GM19193 (cell line): Measurements from ENCODE around the gene ARL14EP.

Source experiments
- POLR2A ChIP-seq: IDR thresholded peaks from 4 replicates; pipeline ENCODE4 v1.6.1; 2011; ENCODE audit not compliant: insufficient read depth, insufficient read length; ENCODE audit errors: extremely low read depth

The ARL14EP gene

GRCh38 chr11:30322826-30323710, at the start of gene ARL14EP:
Gene ARL14EP, plus strand, starts transcription at chr11:30323104. Its CDS starts 7,845 bp downstream, at chr11:30330949.
- TF ChIP-seq POLR2A = peak; percentile 90

GRCh38 chr11:30277176-30277575, 45.7 kb upstream of the ARL14EP start:
- no peak for TF ChIP-seq POLR2A

GRCh38 chr11:30279796-30280195, 43.1 kb upstream of the ARL14EP start:
- no peak for TF ChIP-seq POLR2A

- TF ChIP-seq POLR2A = no peak
These were observed 41.2 kb upstream of the ARL14EP start for GRCh38 chr11:30281476-30282288.

GRCh38 chr11:30282289-30282631, 40.6 kb upstream of the ARL14EP start:
- TF ChIP-seq POLR2A = no peak

GRCh38 chr11:30284836-30285235, 38.1 kb upstream of the ARL14EP start:
- TF ChIP-seq POLR2A = no peak

GRCh38 chr11:30285416-30286121, 37.3 kb upstream of the ARL14EP start:
- TF ChIP-seq POLR2A = no peak

GRCh38 chr11:30291331-30291730, 31.6 kb upstream of the ARL14EP start:
- no peak for TF ChIP-seq POLR2A

GRCh38 chr11:30292545-30292944, 30.4 kb upstream of the ARL14EP start:
- TF ChIP-seq POLR2A = no peak

GRCh38 chr11:30295178-30295885, 27.6 kb upstream of the ARL14EP start:
- TF ChIP-seq POLR2A = no peak

GRCh38 chr11:30304620-30305019, 18.3 kb upstream of the ARL14EP start:
- TF ChIP-seq POLR2A = no peak

GRCh38 chr11:30310623-30311022, 12.3 kb upstream of the ARL14EP start:
- TF ChIP-seq POLR2A = no peak

GRCh38 chr11:30311189-30311588, 11.7 kb upstream of the ARL14EP start:
- TF ChIP-seq POLR2A = no peak

GRCh38 chr11:30312243-30312642, 10.7 kb upstream of the ARL14EP start:
- TF ChIP-seq POLR2A = no peak
